Uterus (tissue), 4 donors: ENCODE results near the gene SERGEF. TPM values are rescaled to one million over a fixed set of nuclear protein-coding genes. Genes with fewer than 3 reads are reported as not detected.

Source experiments
- DNase-seq, 2 donors: peaks; one replicate each; pipeline ENCODE4 v3.0.0-alpha.2; 2019 to 2020
- H3K27ac ChIP-seq, 2 donors: fragments of 200-600 bp; sonication (generic); 1 replicate in 1 of 2; 2 replicates in 1 of 2; pipeline ENCODE4 v1.5.1; 2016 to 2018
- H3K27me3 ChIP-seq, 2 donors: fragments of 200-600 bp; sonication (generic); one replicate each; pipeline ENCODE4 v1.5.1; 2018 to 2019; ENCODE audit warnings: control low read depth in 1 of 2
- H3K36me3 ChIP-seq, 2 donors: fragments of 200-600 bp; sonication (generic); one replicate each; pipeline ENCODE4 v1.5.1; 2019; ENCODE audit warnings: control low read depth in 1 of 2
- H3K4me1 ChIP-seq, 2 donors: fragments of 200-600 bp; sonication (generic); one replicate each; pipeline ENCODE4 v1.5.1; 2018 to 2019; ENCODE audit warnings: control low read depth in 1 of 2
- H3K4me3 ChIP-seq, 2 donors: fragments of 200-600 bp; sonication (generic); 1 replicate in 1 of 2; 2 replicates in 1 of 2; pipeline ENCODE4 v1.5.1; 2018 to 2019; ENCODE audit warnings: mild to moderate bottlenecking in 1 of 2
- H3K9me3 ChIP-seq, 2 donors: fragments of 200-600 bp; sonication (generic); one replicate each; pipeline ENCODE4 v1.5.1; 2019; ENCODE audit warnings: control low read depth in 1 of 2
- POLR2A ChIP-seq, 2 donors: fragments of 450-650 bp; IDR thresholded peaks; one replicate each; pipeline ENCODE4 v1.6.1; 2016; ENCODE audit warnings: antibody characterized with exemption in 2 of 2, mild to moderate bottlenecking in 1 of 2, moderate library complexity in 1 of 2
- intact Hi-C: fragments of 100-400 bp; cut with DNase I; formaldehyde crosslinking; loops from one replicate; pipeline ENCODE4 v1.15.1; 2023; ENCODE audit warnings: low total_unique reads
- total RNA-seq, 4 donors: library from RNA; depleted of rRNA in 3 of 4; stranded (reverse); fragments of >200 nt in 3 of 4; gene quantifications; one replicate each; pipeline versions ENCODE4 v1.1.0 to v1.2.4, GENCODE V29; 2014 to 2023
- TF ChIP-seq, protein P1 (sequence below), 4 experiments: fragments of 200-600 bp in 2 of 4; fragments of 450-650 bp in 2 of 4; sonication (generic) in 2 of 4; IDR thresholded peaks; one replicate each; pipeline ENCODE4 v1.5.1; 2016 to 2019; ENCODE audit warnings: antibody characterized with exemption in 4 of 4, mild to moderate bottlenecking in 2 of 4, moderate library complexity in 1 of 4
- donor health status: DM: yes; HTN: yes; CAD: no.

SERGEF gene
- total RNA-seq, 4 donors from 2014 or later = 12.6 to 64.4 (median 43.7) TPM

DNA sequence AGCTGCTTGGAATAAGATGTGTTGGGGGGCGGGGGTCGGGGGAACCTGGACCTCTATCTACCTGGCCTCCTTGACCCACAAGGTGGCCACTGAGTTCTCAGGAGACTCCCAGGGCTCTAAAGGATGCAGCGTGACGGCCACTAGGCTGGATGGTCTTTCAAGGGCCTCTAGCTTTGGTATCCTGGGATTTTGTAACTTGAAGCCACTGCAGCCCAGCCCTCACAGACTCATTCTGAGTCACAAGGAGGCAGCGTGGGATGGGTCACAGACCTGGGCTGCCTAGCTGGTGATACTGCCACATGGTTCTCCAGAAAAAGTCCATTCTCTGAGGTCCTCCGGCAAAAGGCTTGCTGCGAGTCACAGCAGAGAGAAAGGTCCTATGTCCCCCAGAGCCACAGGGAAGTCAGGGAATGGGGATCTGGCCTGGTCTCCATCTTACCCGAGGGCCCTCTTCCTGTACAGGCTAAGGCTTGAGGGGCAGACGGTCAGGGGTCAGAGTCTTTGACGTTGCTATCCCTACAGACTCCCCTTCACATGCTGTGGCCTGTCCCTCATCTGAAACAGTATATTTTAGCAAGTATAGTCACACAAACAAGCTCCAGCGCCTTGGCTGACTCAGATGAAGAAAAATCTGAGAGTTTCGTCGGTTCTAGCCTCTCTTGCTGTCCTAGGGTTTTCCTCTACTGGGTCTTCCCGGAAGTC lies 225.9 kb downstream of the SERGEF start:
- no peak for DNase-seq
- intact Hi-C loops = no loop called here

DNA sequence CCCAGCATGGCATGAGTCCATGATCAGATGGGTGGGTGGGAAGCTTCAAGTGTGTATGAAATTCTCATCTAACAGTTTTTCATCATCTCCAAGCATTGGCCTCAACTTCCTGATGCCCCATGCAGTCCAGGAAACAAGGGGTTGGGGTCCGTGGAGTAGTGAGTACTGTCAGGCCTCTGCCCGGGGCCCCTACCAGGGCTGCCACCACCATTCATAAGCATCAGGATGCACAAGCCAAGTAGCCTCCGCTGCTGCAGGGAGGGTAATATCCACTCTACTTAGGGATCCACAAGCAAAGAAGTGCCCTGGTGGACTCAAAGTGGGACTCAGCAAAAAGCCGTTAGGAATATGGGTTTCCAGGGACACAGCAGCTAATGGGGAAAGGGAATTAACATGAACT lies 229.0 kb downstream of the SERGEF start:
- Histone ChIP-seq H3K27ac (no peak overlapping the region), H3K27me3 (no peaks in the 10 kb centered on the region), H3K4me1 (no peaks in the 10 kb centered on the region), H3K4me3 (no peak overlapping the region), H3K9me3 (no peaks in the 10 kb centered on the region), H3K36me3 (no peaks in the 10 kb centered on the region)
- intact Hi-C loops = no loop called here
- no peak for DNase-seq
- TF ChIP-seq, protein P1, sequence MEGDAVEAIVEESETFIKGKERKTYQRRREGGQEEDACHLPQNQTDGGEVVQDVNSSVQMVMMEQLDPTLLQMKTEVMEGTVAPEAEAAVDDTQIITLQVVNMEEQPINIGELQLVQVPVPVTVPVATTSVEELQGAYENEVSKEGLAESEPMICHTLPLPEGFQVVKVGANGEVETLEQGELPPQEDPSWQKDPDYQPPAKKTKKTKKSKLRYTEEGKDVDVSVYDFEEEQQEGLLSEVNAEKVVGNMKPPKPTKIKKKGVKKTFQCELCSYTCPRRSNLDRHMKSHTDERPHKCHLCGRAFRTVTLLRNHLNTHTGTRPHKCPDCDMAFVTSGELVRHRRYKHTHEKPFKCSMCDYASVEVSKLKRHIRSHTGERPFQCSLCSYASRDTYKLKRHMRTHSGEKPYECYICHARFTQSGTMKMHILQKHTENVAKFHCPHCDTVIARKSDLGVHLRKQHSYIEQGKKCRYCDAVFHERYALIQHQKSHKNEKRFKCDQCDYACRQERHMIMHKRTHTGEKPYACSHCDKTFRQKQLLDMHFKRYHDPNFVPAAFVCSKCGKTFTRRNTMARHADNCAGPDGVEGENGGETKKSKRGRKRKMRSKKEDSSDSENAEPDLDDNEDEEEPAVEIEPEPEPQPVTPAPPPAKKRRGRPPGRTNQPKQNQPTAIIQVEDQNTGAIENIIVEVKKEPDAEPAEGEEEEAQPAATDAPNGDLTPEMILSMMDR (IDR thresholded peaks at IDR 0.05) = no peak
- no peak for TF ChIP-seq POLR2A (IDR thresholded peaks at IDR 0.05)

More for the DNA sequence above, 225.9 kb downstream of the SERGEF start:
- no peaks in the 10 kb centered on the region for H3K36me3 ChIP-seq
- TF ChIP-seq, protein P1 (IDR thresholded peaks at IDR 0.05) = no peak
- no peak for TF ChIP-seq POLR2A (IDR thresholded peaks at IDR 0.05)
- no peaks in the 10 kb centered on the region for H3K9me3 ChIP-seq
- no peaks in the 10 kb centered on the region for H3K4me1 ChIP-seq
- no peak overlapping the region for H3K4me3 ChIP-seq
- H3K27ac ChIP-seq = no peak overlapping the region
- no peaks in the 10 kb centered on the region for H3K27me3 ChIP-seq

DNA sequence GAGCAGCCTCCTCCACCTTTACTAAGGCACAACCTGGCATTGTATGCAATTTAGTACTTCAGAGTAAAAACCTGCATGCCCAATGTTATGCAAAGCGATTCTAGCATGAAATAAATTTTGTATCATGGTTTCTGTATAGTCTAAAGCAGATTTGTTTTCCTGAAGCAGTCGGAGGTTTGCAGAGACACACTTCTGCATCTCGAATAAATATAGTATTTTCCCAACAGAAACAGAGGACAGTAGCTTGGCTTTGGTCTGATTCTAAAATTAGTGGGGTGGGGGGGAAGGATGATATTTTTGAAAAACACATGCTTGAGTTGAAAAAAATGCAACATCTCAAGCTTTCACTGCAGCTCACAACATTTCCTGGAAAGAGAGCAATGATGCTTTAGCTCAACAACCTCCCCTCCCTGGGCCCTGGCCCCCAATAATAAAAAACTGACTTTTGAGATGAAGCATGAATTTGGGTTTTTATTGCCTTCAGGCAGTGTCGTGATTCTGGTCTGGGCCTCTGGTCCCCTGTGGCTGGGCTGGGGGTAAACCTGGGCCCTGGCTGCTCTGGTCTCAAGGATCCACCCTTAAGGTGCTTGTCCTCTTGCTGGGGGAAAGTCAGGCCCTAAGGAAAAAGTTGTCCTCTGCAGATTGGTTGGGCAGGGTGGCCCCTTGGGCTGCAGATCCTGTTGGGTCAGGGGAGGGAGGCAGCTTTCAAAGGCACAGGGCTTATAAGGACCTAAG lies 230.1 kb downstream of the SERGEF start:
- H3K4me3 ChIP-seq = no peak overlapping the region
- intact Hi-C loops = no loop called here
- no peaks in the 10 kb centered on the region for H3K4me1 ChIP-seq
- TF ChIP-seq, protein P1 (IDR thresholded peaks at IDR 0.05) = no peak
- TF ChIP-seq POLR2A (IDR thresholded peaks at IDR 0.05) = no peak
- no peak for DNase-seq
- H3K36me3 ChIP-seq = no peaks in the 10 kb centered on the region
- H3K27me3 ChIP-seq = no peaks in the 10 kb centered on the region
- H3K9me3 ChIP-seq = no peaks in the 10 kb centered on the region
- no peak overlapping the region for H3K27ac ChIP-seq

DNA sequence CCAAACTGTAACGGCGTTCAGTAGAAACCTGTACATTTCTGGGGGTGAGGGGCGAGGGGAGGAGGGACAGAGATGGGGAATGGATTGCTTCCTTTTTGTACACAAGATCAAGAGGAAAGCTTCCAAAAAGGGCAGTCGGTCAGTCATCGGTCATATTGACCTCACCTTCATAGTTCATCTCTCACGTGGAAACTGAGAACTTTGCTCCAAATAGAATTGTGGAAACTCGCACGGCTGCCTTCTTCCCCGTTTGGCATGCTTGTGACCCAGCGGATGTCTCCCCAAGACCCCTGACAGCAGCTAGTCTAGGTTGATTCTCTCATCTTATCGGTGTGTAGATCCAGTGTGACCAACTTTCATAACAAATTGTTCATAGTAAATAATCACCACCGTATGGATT lies 230.7 kb downstream of the SERGEF start:
- no peaks in the 10 kb centered on the region for H3K9me3 ChIP-seq
- no peaks in the 10 kb centered on the region for H3K36me3 ChIP-seq
- no peak overlapping the region for H3K4me3 ChIP-seq
- no peak overlapping the region for H3K27ac ChIP-seq
- DNase-seq = no peak
- no peaks in the 10 kb centered on the region for H3K4me1 ChIP-seq
- no peaks in the 10 kb centered on the region for H3K27me3 ChIP-seq
- intact Hi-C loops = no loop called here
- TF ChIP-seq, protein P1 (IDR thresholded peaks at IDR 0.05) = no peak
- TF ChIP-seq POLR2A (IDR thresholded peaks at IDR 0.05) = no peak

DNA sequence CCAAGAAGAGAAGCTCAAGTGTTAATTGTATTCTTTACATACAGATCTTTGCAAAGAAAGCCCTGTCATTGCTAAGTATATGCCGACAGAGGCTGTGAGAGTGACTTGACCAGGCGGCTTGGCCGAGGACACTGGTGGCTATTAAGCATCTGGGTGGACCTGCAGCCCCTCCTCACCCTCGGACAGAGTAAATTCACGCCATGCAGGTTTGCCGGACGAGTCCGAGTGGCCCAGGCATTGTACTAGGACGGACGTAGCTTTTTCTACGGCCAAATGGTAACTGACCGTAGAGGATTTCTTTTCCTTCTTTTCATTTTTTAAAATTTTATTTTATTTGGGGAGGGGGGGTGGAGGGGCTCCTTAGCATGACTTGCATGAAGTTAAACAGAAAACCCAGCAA lies 231.2 kb downstream of the SERGEF start:
- DNase-seq = no peak
- Histone ChIP-seq H3K4me1 (no peaks in the 10 kb centered on the region), H3K27me3 (no peaks in the 10 kb centered on the region), H3K36me3 (no peaks in the 10 kb centered on the region), H3K9me3 (no peaks in the 10 kb centered on the region), H3K4me3 (no peak overlapping the region), H3K27ac (no peak overlapping the region)
- no peak for TF ChIP-seq POLR2A (IDR thresholded peaks at IDR 0.05)
- TF ChIP-seq, protein P1 (IDR thresholded peaks at IDR 0.05) = no peak
- intact Hi-C loops = no loop called here
